Endothelial cell of umbilical vein (primary cell): ENCODE results near the gene COX7B2. TPM values are rescaled to one million over a fixed set of nuclear protein-coding genes. Genes with fewer than 3 reads are reported as not detected.

Experiments used
- BruUV-seq: library from RNA; stranded (reverse); fragments of 400-500 nt; replicated peaks from 2 replicates; lab custom pipeline; 2021; lab: Mats Ljungman, UMichigan
- CTCF ChIA-PET: fragments of 300-600, 350-600 bp; sonication (Branson Sonifier 250); formaldehyde crosslinking; loops from one replicate; lab custom pipeline; 2021; ENCODE audit warnings: antibody characterized with exemption, inconsistent platforms; lab: Charles Lee
- POLR2A ChIA-PET: fragments of 300-600, 350-600 bp; sonication (Branson Sonifier 250); formaldehyde crosslinking; loops from one replicate; lab custom pipeline; 2021; ENCODE audit warnings: antibody characterized with exemption, inconsistent platforms; lab: Charles Lee
- DNase-seq: peaks from one replicate; pipeline ENCODE4 v3.0.0-alpha.2; 2011; ENCODE audit warnings: low read depth, low spot score
- FAIRE-seq: peaks from 2 replicates; lab custom pipeline; 2011; peaks lifted over from hg19 to GRCh38; lab: Jason Lieb, UNC
- H2AFZ ChIP-seq: 2 replicates; pipeline ENCODE4 v1.6.0; 2012; ENCODE audit warnings: low read depth, low read length, control low read depth, inconsistent platforms
- H3K27ac ChIP-seq: 2 replicates; pipeline ENCODE4 v1.5.1; 2011; ENCODE audit warnings: low read depth, mild to moderate bottlenecking, control low read depth, low read length, moderate library complexity; ENCODE audit not compliant: insufficient read depth
- H3K27me3 ChIP-seq, 2 experiments: 2 replicates each; pipeline versions ENCODE4 v1.6.0 to v1.6.1; 2011; ENCODE audit warnings: low read length in 2 of 2, mixed read lengths in 1 of 2; ENCODE audit not compliant: control insufficient read depth in 2 of 2, insufficient read depth in 2 of 2
- H3K36me3 ChIP-seq, 2 experiments: 2 replicates in 1 of 2; 3 replicates in 1 of 2; pipeline ENCODE4 v1.5.1; 2011; ENCODE audit warnings: low read length in 2 of 2, mild to moderate bottlenecking in 1 of 2, moderate library complexity in 1 of 2; ENCODE audit not compliant: control insufficient read depth in 2 of 2, insufficient read depth in 2 of 2; ENCODE audit errors: extremely low read depth in 1 of 2
- H3K4me1 ChIP-seq: 3 replicates; pipeline ENCODE4 v1.5.1; 2011; ENCODE audit warnings: mild to moderate bottlenecking, low read length; ENCODE audit not compliant: control insufficient read depth, insufficient read depth; ENCODE audit errors: extremely low read depth
- H3K4me2 ChIP-seq: 2 replicates; pipeline ENCODE4 v1.6.1; 2011; ENCODE audit warnings: low read length, control low read depth, mixed read lengths; ENCODE audit not compliant: insufficient read depth
- H3K4me3 ChIP-seq, 3 experiments: fragments of 200-600 bp in 1 of 3; sonication (generic), shearing (Covaris generic) in 1 of 3; replicated peaks in 1 of 3; 2 replicates each; pipeline ENCODE4 v1.5.1; 2011 to 2016; ENCODE audit warnings: control low read depth in 3 of 3, low read length in 3 of 3, mild to moderate bottlenecking in 2 of 3, inconsistent platforms in 1 of 3, low read depth in 1 of 3, moderate library complexity in 1 of 3; ENCODE audit not compliant: insufficient read depth in 1 of 3
- H3K79me2 ChIP-seq: 2 replicates; pipeline ENCODE4 v1.6.0; 2012; ENCODE audit warnings: low read length, inconsistent platforms; ENCODE audit not compliant: control insufficient read depth, insufficient read depth
- H3K9ac ChIP-seq: replicated peaks from 2 replicates; pipeline ENCODE3; 2011; ENCODE audit warnings: low read length, control low read depth; ENCODE audit not compliant: insufficient read depth; ENCODE audit errors: extremely low read depth
- H3K9me1 ChIP-seq: replicated peaks from 3 replicates; pipeline ENCODE4 v1.6.0; 2011; ENCODE audit warnings: mild to moderate bottlenecking, low read length; ENCODE audit not compliant: control insufficient read depth, insufficient read depth; ENCODE audit errors: extremely low read depth
- H3K9me3 ChIP-seq: replicated peaks from 2 replicates; pipeline ENCODE4 v1.5.1; 2012; ENCODE audit warnings: low read length, inconsistent platforms; ENCODE audit not compliant: control insufficient read depth, insufficient read depth
- H4K20me1 ChIP-seq: replicated peaks from 2 replicates; pipeline ENCODE3; 2011; ENCODE audit warnings: mild to moderate bottlenecking, low read length; ENCODE audit not compliant: control insufficient read depth, insufficient read depth; ENCODE audit errors: extremely low read depth
- EZH2 ChIP-seq: IDR thresholded peaks from 2 replicates; pipeline ENCODE4 v1.6.1; 2012; ENCODE audit warnings: borderline replicate concordance, low read depth, mild to moderate bottlenecking, moderate library complexity, low read length, inconsistent platforms; ENCODE audit not compliant: severe bottlenecking
- FOS ChIP-seq: IDR thresholded peaks from 2 replicates; pipeline ENCODE4 v1.6.1; 2011; ENCODE audit warnings: mild to moderate bottlenecking, low read length, moderate library complexity, borderline replicate concordance; ENCODE audit not compliant: insufficient read depth
- GATA2 ChIP-seq: IDR thresholded peaks from 2 replicates; pipeline ENCODE4 v1.7.0; 2011; ENCODE audit warnings: low read depth, mild to moderate bottlenecking, moderate library complexity, mixed read lengths, low read length; ENCODE audit not compliant: insufficient read length, insufficient read depth
- JUN ChIP-seq: IDR thresholded peaks from 2 replicates; pipeline ENCODE4 v1.6.1; 2011; ENCODE audit warnings: borderline replicate concordance, low read depth; ENCODE audit not compliant: insufficient read length, insufficient read depth
- MAX ChIP-seq: IDR thresholded peaks from 2 replicates; pipeline ENCODE4 v1.6.1; 2011; ENCODE audit not compliant: insufficient read depth, insufficient read length
- MYC ChIP-seq: IDR thresholded peaks from one replicate; pipeline ENCODE4 v1.6.1; 2011; ENCODE audit warnings: mild to moderate bottlenecking, low read depth, low read length
- POLR2A ChIP-seq: IDR thresholded peaks from 2 replicates; pipeline ENCODE4 v1.6.1; 2012; ENCODE audit warnings: low read depth, mild to moderate bottlenecking, control low read depth, low read length
- POLR2AphosphoS5 ChIP-seq: IDR thresholded peaks from 2 replicates; pipeline ENCODE4 v1.6.1; 2012; ENCODE audit warnings: low read depth, mild to moderate bottlenecking, control low read depth, low read length, moderate library complexity; ENCODE audit not compliant: insufficient read depth
- dilution Hi-C: fragments of 300-500 bp; cut with MboI; formaldehyde crosslinking; loops from one replicate; pipeline ENCODE4 v1.15.0; 2019; ENCODE audit warnings: low sequenced_read_pairs; ENCODE audit not compliant: extremely low pct_ligation_motif_present
- intact Hi-C: fragments of 100-400 bp; cut with micrococcal nuclease; formaldehyde crosslinking; loops from one replicate; pipeline ENCODE4 v1.10.0; 2022
- polyA plus RNA-seq, 4 experiments: library from polyadenylated mRNA; depleted of rRNA in 3 of 4; stranded (reverse) in 3 of 4; unstranded in 1 of 4; fragments of >200 nt; gene quantifications; 2 replicates each; pipeline versions ENCODE4 v1.2.1 to v1.2.3, GENCODE V29; 2011 to 2012; ENCODE audit warnings: missing spikeins in 1 of 4
- total RNA-seq: library from RNA; stranded (reverse); gene quantifications from 2 replicates; pipeline ENCODE4 v1.2.3, GENCODE V29; 2021
- TF ChIP-seq, protein P1 (sequence below), 2 donors: IDR thresholded peaks; 1 replicate in 1 of 2; 2 replicates in 1 of 2; pipeline ENCODE4 v1.5.1; 2011; ENCODE audit warnings: low read length in 2 of 2, mild to moderate bottlenecking in 2 of 2, moderate library complexity in 2 of 2, control low read depth in 1 of 2, inconsistent platforms in 1 of 2, low read depth in 1 of 2; ENCODE audit not compliant: insufficient read depth in 1 of 2; ENCODE audit errors: extremely low read depth in 1 of 2

Gene COX7B2
- total and polyA plus RNA-seq, 2 donors (not counting 3 experiments of a cell fraction or from before 2014, with no cell fraction given), result not detected

DNA sequence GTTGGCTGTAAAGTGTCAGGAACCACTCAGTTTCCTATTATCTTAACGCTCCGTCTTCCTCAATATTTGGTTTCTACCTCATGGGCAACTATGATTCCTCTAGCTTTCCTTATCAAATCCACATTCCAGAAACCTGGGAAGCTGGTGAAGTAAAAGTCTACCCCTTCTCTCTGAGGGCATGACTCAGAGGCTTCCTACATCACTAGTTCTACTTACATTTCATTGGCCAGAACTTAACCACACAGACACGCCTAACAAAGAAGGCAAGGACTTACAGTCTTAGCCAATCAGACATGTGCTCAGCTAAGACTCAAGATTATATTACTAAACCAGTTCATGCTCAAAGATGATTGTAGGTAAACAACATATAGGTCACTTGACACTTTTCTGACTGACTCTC, 30.4 kb downstream of the COX7B2 start:
- H3K36me3 ChIP-seq, result no peaks in the 10 kb centered on the region
- no peaks in the 10 kb centered on the region for H3K9me1 ChIP-seq
- TF ChIP-seq POLR2AphosphoS5 (no peak), GATA2 (no peak), POLR2A (no peak)
- TF ChIP-seq, protein P1, sequence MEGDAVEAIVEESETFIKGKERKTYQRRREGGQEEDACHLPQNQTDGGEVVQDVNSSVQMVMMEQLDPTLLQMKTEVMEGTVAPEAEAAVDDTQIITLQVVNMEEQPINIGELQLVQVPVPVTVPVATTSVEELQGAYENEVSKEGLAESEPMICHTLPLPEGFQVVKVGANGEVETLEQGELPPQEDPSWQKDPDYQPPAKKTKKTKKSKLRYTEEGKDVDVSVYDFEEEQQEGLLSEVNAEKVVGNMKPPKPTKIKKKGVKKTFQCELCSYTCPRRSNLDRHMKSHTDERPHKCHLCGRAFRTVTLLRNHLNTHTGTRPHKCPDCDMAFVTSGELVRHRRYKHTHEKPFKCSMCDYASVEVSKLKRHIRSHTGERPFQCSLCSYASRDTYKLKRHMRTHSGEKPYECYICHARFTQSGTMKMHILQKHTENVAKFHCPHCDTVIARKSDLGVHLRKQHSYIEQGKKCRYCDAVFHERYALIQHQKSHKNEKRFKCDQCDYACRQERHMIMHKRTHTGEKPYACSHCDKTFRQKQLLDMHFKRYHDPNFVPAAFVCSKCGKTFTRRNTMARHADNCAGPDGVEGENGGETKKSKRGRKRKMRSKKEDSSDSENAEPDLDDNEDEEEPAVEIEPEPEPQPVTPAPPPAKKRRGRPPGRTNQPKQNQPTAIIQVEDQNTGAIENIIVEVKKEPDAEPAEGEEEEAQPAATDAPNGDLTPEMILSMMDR (IDR thresholded peaks at IDR 0.05; ENCODE audit: extremely low read depth in 1 of 2, insufficient read depth in 1 of 2, low read depth in 1 of 2, low read length in 2 of 2), result no peak
- no TSS peak for BruUV-seq
- ChIA-PET POLR2A (no interaction called here), CTCF (no interaction called here)
- H3K4me1 ChIP-seq, result no peaks in the 10 kb centered on the region
- FAIRE-seq (no peak), DNase-seq (no peak)
- no peak overlapping the region for H3K4me3 ChIP-seq
- no peaks in the 10 kb centered on the region for H4K20me1 ChIP-seq
- H3K9me3 ChIP-seq, result no peaks in the 10 kb centered on the region
- no peak overlapping the region for H2AFZ ChIP-seq
- H3K9ac ChIP-seq, result no peak overlapping the region
- intact Hi-C loops, result no loop called here
- H3K27ac ChIP-seq, result no peak overlapping the region
- H3K79me2 ChIP-seq, result no peaks in the 10 kb centered on the region
- no peak overlapping the region for H3K4me2 ChIP-seq
- no peaks in the 10 kb centered on the region for H3K27me3 ChIP-seq
- dilution Hi-C loops, result no loop called here

DNA sequence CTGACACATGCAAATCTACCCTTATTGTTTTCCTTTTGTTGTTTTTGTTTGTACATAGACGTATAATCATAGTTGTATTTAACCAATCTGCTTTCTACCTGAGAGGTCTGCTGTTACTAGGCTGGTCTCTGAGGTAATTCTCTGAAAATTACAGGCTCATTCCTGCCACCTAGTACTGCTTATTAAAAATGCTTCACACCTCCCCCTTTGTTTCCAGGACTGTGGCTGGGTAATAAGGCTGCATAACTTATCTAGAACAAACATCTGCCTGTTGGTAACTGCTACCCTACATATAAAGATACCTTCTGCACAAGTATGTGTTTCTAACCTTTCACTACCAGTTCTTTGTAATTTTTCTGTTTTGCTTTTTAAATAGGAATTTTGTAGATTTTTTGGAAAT, 34.2 kb downstream of the COX7B2 start:
- Histone ChIP-seq H3K4me1 (no peaks in the 10 kb centered on the region), H3K9me3 (no peaks in the 10 kb centered on the region), H3K4me2 (no peak overlapping the region), H3K9me1 (no peaks in the 10 kb centered on the region), H2AFZ (no peak overlapping the region), H3K4me3 (no peak overlapping the region), H3K27ac (no peak overlapping the region), H3K9ac (no peak overlapping the region), H4K20me1 (no peaks in the 10 kb centered on the region), H3K79me2 (no peaks in the 10 kb centered on the region), H3K27me3 (no peaks in the 10 kb centered on the region), H3K36me3 (no peaks in the 10 kb centered on the region)
- DNase-seq (no peak), FAIRE-seq (no peak)
- ChIA-PET POLR2A (no interaction called here), CTCF (no interaction called here)
- dilution Hi-C loops, result no loop called here
- BruUV-seq, result no TSS peak
- TF ChIP-seq FOS, result no peak
- TF ChIP-seq EZH2, result no peak
- no peak for TF ChIP-seq MYC
- TF ChIP-seq POLR2A, result no peak
- TF ChIP-seq POLR2AphosphoS5, result no peak
- no peak for TF ChIP-seq GATA2
- no peak for TF ChIP-seq JUN
- TF ChIP-seq MAX, result no peak
- TF ChIP-seq, protein P1 (IDR thresholded peaks at IDR 0.05; ENCODE audit: extremely low read depth in 1 of 2, insufficient read depth in 1 of 2, low read depth in 1 of 2, low read length in 2 of 2), result no peak
- intact Hi-C loops, result no loop called here
